Smooth muscle cell (in vitro differentiated cells): Measurements from ENCODE around the gene LAMP5. TPM values are rescaled to one million over a fixed set of nuclear protein-coding genes. Genes with fewer than 3 reads are reported as not detected.
A peak's percentile ranks its signal among the peaks of the same experiment; 100 is the strongest.

Source experiments
- DNase-seq: peaks from one replicate; lab custom pipeline; 2025; ENCODE audit not compliant: unreplicated experiment; lab: John Stamatoyannopoulos, UW
- H2AFZ ChIP-seq: fragments of 200-600 bp; sonication (generic); 2 replicates; pipeline ENCODE4 v1.6.0; 2016; ENCODE audit warnings: antibody characterized with exemption, low read depth, mild to moderate bottlenecking
- H3F3A ChIP-seq: fragments of 200-600 bp; sonication (generic); 2 replicates; pipeline ENCODE4 v1.6.0; 2017; ENCODE audit warnings: antibody characterized with exemption, low read depth
- H3K27ac ChIP-seq: fragments of 200-600 bp; sonication (generic); 2 replicates; pipeline ENCODE4 v1.5.1; 2016; ENCODE audit warnings: low read depth, mild to moderate bottlenecking
- H3K27me3 ChIP-seq: fragments of 200-600 bp; sonication (generic); 2 replicates; pipeline ENCODE4 v1.6.1; 2016; ENCODE audit warnings: low read depth, mild to moderate bottlenecking
- H3K36me3 ChIP-seq: fragments of 200-600 bp; sonication (generic); 2 replicates; pipeline ENCODE4 v1.5.1; 2016; ENCODE audit warnings: low read depth
- H3K4me1 ChIP-seq: fragments of 200-600 bp; sonication (generic); 2 replicates; pipeline ENCODE4 v1.5.1; 2016; ENCODE audit warnings: low read depth
- H3K4me2 ChIP-seq: fragments of 200-600 bp; sonication (generic); 2 replicates; pipeline ENCODE4 v1.6.0; 2016; ENCODE audit warnings: mild to moderate bottlenecking
- H3K4me3 ChIP-seq: fragments of 200-600 bp; sonication (generic); 2 replicates; pipeline ENCODE4 v1.5.1; 2016; ENCODE audit warnings: mild to moderate bottlenecking
- H3K79me2 ChIP-seq: fragments of 200-600 bp; sonication (generic); 2 replicates; pipeline ENCODE4 v1.6.0; 2016; ENCODE audit warnings: low read depth, mild to moderate bottlenecking
- H3K9ac ChIP-seq: fragments of 200-600 bp; sonication (generic); 2 replicates; pipeline ENCODE4 v1.6.0; 2016; ENCODE audit warnings: low read depth
- H3K9me3 ChIP-seq: fragments of 200-600 bp; sonication (generic); replicated peaks from 2 replicates; pipeline ENCODE4 v1.5.1; 2016; ENCODE audit warnings: low read depth
- H4K20me1 ChIP-seq: fragments of 200-600 bp; sonication (generic); 2 replicates; pipeline ENCODE4 v1.6.0; 2016; ENCODE audit warnings: low read depth
- WGBS: methylation state at CpG from one replicate; pipeline ENCODE4 v1.1.7; 2016; ENCODE audit warnings: low lambda C conversion rate; 5-methylcytosine and 5-hydroxymethylcytosine counted together
- polyA plus RNA-seq: library from polyadenylated mRNA; unstranded; fragments of >200 nt; fragmentation: Nextera tagmentation; extraction: Ambion mirVana; gene quantifications from 2 replicates; pipeline ENCODE4 v1.2.1, GENCODE V29; 2016
- total RNA-seq: library from RNA; depleted of rRNA; stranded (reverse); fragments of >200 nt; gene quantifications from 2 replicates; pipeline ENCODE4 v1.2.3, GENCODE V29; 2014
- TF ChIP-seq, protein P1 (sequence below): fragments of 200-600 bp; sonication (generic); IDR thresholded peaks from 2 replicates; pipeline ENCODE4 v1.5.1; 2017; ENCODE audit warnings: borderline replicate concordance, mild to moderate bottlenecking, antibody characterized with exemption; ENCODE audit not compliant: insufficient read depth, poor library complexity, severe bottlenecking

LAMP5 gene
- total and polyA plus RNA-seq, 2 experiments from 2014 or later, result 38.6 to 40.5 TPM

DNA sequence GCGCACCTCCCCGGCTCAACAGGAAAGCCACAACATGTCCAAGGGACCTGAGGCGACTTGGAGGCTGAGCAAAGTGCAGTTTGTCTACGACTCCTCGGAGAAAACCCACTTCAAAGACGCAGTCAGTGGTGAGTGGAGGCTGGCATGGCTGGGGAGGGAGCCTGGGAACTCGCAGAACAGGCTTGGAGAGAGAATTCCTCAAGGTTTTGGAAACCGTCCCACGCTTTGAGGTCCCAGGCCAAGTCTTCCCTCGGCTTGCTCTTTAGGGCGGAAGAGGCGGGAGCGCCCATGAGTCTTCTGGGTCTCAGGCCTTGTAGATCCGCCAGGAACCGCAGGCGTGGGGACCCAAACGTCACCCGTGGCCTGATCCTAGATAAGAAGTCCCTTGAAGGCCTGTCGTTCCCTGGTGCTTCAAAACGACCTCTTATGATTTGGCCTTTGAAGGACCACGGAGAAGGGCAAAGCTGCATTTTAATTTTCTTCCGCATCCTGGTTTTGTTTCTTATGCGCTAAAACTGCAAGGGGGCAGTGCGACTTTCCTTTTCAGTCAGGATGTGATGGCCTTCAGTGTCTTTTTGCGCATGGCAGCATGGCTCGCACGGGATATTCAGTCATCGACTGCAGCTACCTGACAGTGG is 2.0 kb downstream of the LAMP5 start:
- H3K36me3 ChIP-seq, result no peaks in the 10 kb centered on the region
- H3K79me2 ChIP-seq, result no peaks in the 10 kb centered on the region
- no peaks in the 10 kb centered on the region for H4K20me1 ChIP-seq
- TF ChIP-seq, protein P1, sequence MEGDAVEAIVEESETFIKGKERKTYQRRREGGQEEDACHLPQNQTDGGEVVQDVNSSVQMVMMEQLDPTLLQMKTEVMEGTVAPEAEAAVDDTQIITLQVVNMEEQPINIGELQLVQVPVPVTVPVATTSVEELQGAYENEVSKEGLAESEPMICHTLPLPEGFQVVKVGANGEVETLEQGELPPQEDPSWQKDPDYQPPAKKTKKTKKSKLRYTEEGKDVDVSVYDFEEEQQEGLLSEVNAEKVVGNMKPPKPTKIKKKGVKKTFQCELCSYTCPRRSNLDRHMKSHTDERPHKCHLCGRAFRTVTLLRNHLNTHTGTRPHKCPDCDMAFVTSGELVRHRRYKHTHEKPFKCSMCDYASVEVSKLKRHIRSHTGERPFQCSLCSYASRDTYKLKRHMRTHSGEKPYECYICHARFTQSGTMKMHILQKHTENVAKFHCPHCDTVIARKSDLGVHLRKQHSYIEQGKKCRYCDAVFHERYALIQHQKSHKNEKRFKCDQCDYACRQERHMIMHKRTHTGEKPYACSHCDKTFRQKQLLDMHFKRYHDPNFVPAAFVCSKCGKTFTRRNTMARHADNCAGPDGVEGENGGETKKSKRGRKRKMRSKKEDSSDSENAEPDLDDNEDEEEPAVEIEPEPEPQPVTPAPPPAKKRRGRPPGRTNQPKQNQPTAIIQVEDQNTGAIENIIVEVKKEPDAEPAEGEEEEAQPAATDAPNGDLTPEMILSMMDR, result no peak
- peak overlapping the region; percentile 53 for H3K4me3 ChIP-seq
- no peaks in the 10 kb centered on the region for H3F3A ChIP-seq
- H3K9me3 ChIP-seq, result no peaks in the 10 kb centered on the region
- H3K9ac ChIP-seq, result no peak overlapping the region
- H3K27ac ChIP-seq, result no peak overlapping the region
- 9% methylated on average over 28 of the region's 28 CpGs for WGBS
- H2AFZ ChIP-seq, result peak overlapping the region; percentile 70
- peak overlapping the region; percentile 91 for H3K4me2 ChIP-seq
- peaks cover 57% of the 10 kb centered on the region for H3K4me1 ChIP-seq
- no peak for DNase-seq
- peaks cover 90% of the 10 kb centered on the region for H3K27me3 ChIP-seq

DNA sequence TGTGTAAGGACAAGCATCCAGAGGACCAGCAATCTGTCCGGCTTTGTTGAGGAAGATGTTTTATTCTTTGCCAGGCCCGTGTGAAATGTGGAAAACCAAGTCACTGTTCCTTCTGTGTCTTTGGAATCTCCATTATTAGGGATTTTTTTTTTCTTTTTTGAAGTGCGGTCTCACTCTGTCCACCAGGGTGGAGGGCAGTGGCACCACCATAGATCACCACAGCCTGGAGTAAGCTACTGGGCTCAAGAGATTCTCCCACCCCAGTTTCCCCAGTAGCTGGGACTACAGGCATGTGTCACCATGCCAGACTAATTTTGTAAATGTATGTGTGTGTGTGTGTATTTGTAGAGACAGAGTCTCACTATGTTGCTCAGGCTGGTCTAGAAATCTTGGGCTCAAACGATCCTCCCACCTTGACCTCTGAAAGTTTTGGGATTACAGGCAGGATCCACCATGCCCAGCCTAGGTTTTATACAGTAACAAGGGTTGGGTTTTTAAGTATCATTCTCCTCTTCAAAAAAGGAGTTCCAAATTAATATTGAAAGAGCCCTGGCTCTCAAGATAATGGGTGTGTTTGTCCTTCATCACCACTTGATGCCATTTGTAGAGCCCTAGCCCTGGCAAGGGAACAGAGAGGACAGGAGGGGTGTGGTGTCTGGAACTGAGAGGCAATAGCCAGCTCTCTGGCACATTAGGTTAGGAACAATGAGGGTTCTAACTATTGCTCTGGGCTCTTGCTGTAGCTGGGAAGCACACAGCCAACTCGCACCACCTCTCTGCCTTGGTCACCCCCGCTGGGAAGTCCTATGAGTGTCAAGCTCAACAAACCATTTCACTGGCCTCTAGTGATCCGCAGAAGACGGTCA is 3.1 kb downstream of the LAMP5 start:
- no peak overlapping the region for H2AFZ ChIP-seq
- TF ChIP-seq, protein P1, result no peak
- WGBS, result 76% methylated on average over 8 of the region's 8 CpGs
- no peaks in the 10 kb centered on the region for H3K9me3 ChIP-seq
- H3K79me2 ChIP-seq, result no peaks in the 10 kb centered on the region
- no peak overlapping the region for H3K27ac ChIP-seq
- no peak overlapping the region for H3K4me3 ChIP-seq
- H4K20me1 ChIP-seq, result no peaks in the 10 kb centered on the region
- no peaks in the 10 kb centered on the region for H3F3A ChIP-seq
- peaks cover 82% of the 10 kb centered on the region for H3K27me3 ChIP-seq
- H3K9ac ChIP-seq, result no peak overlapping the region
- no peak overlapping the region for H3K4me2 ChIP-seq
- H3K36me3 ChIP-seq, result no peaks in the 10 kb centered on the region
- peaks cover 57% of the 10 kb centered on the region for H3K4me1 ChIP-seq
- no peak for DNase-seq

DNA sequence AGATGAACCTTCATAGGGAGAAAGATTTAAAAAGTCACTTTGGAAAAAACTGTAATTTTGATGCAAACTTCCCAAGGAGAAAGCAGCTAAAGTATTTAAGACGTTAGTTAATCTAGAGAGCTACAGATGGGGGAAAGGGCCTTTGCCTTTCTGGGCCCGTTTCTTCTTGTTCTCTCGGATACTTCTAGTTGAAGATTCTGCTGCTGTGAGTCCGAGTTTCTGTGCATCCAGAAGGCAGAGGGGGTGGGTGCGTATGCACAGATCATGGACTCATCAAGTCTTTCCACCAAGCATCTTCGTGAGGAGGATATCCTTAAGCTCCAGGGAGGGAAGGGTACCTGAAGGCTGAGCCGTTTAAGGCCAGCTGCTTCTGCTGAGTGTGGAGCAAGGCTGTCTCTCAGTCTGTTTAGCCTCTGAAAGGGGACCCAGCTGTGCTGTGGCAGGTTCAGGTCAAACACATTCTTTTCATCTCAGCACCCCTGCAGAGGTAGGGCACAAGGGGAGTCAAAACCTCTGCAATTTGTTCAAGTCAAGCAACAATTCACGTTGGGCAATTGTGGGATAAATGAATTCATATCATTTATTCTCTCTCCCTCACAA is 4.3 kb downstream of the LAMP5 start:
- Histone ChIP-seq H3K4me1 (peaks cover 57% of the 10 kb centered on the region), H4K20me1 (no peaks in the 10 kb centered on the region), H3K4me3 (no peak overlapping the region), H2AFZ (no peak overlapping the region), H3K27me3 (peaks cover 71% of the 10 kb centered on the region), H3K4me2 (no peak overlapping the region), H3K79me2 (no peaks in the 10 kb centered on the region), H3K27ac (no peak overlapping the region), H3K36me3 (no peaks in the 10 kb centered on the region), H3K9ac (no peak overlapping the region), H3F3A (no peaks in the 10 kb centered on the region), H3K9me3 (no peaks in the 10 kb centered on the region)
- DNase-seq, result no peak
- TF ChIP-seq, protein P1, result no peak
- 46% methylated on average over 8 of the region's 8 CpGs for WGBS
